HG03575 (cell line): ENCODE measurements around the gene ANTXRL.
"Not testable (repeated sequence)": the region's sequence is repeated elsewhere in the genome, so short reads cannot be mapped to it uniquely, and the experiment has no call there.

Source experiments
- ATAC-seq: cut with Tn5 transposase; IDR thresholded peaks from one replicate; pipeline ENCODE4 v1.9.1; 2021; ENCODE audit not compliant: unreplicated experiment, insufficient number of reproducible peaks, low FRiP score; ENCODE audit errors: extremely low read depth

Gene ANTXRL

GRCh38 chr10:46253076-46254006, 33.5 kb upstream of the ANTXRL start:
- no peak for ATAC-seq

GRCh38 chr10:46254007-46254383, 32.8 kb upstream of the ANTXRL start:
- ATAC-seq, result no peak

- no peak for ATAC-seq
These were observed 32.3 kb upstream of the ANTXRL start for GRCh38 chr10:46254467-46254866.

- not testable (repeated sequence) for ATAC-seq
These were observed 31.6 kb upstream of the ANTXRL start for GRCh38 chr10:46255210-46255609.

- no peak for ATAC-seq
These were observed 30.7 kb upstream of the ANTXRL start for GRCh38 chr10:46255801-46256747.

DNA sequence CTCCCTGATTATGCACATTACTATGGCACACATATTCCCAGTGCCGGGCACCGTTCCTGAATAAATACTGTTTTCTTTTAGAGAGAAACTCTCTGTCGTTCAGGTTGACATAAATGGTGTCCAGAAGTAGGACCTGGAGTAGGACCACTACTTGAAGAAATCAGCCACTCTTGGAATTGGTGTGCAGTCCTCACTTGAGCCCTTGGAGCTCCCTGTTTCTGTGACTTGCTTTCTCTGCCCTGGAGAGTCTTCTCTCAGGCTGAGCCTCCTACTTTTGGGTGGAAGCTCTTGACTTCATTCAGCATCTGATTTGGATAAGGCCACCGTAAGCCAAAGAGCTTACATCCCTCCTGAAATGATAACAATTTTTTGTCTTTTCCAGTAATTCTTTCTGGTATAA, 29.7 kb upstream of the ANTXRL start:
- no peak for ATAC-seq

DNA sequence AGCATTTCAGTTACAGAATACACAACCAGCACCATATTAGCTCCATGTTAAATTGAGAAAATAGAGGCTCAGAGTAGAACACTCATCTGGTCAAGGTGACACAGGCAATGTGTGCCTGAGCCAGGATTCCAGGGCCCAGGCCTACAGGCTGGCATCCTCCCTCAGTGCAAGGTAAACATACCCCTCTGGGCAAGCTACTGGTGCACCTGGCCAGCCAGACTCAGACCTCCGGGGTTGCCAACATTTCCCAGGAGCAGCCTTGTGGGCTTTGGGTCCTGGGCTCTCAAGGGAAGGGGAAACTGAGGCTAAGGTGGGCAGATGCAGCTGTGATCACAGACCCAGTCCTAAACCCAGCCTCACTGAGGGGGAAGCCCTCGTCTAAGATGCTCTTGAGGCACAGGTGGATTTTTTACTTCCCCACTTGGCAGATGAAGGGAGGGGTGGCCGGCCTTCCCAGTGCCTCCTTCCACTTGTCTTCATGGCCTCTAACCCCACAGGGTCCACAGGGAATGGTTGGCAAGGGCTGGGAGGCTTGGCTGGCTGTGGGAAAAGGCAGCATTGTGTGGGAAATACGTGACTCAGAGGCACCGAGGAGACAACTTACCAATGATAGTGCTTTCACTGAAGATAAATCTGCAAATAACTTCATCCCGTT, 23.8 kb upstream of the ANTXRL start:
- not testable (repeated sequence) for ATAC-seq

- no peak for ATAC-seq
These were observed 22.9 kb upstream of the ANTXRL start for GRCh38 chr10:46263831-46264268.

GRCh38 chr10:46264336-46264735, 22.5 kb upstream of the ANTXRL start:
- ATAC-seq, result no peak

DNA sequence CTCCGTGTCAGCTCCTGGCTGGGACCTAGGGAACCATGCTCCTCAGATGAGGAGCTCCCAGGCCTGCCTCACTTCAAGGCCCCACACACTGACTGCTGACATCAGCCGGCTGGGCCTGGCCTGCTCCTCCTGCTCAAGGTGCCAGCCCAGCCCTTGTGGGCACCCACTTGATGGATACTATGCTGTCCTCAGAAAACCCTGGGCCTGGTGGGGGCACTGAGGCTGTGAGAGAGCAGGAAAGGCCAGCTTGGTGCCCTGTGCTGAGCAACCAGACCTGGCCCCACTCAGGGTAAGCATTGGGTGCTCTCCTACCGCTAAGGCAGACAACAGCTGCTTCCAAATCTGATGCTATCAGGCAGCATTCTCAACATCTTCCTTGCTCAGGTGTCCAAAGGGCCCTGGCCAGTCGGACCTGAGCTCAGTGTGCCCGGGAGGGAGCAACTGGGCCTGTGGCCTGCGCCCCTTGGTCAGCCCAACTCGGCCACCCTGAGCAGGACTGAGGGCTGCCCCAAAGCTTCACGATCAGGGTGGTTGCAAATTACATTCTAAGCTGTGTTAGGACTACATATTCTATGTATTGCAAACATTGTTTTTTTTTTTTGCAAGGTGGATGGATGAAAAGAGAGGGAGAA, 21.9 kb upstream of the ANTXRL start:
- no peak for ATAC-seq

DNA sequence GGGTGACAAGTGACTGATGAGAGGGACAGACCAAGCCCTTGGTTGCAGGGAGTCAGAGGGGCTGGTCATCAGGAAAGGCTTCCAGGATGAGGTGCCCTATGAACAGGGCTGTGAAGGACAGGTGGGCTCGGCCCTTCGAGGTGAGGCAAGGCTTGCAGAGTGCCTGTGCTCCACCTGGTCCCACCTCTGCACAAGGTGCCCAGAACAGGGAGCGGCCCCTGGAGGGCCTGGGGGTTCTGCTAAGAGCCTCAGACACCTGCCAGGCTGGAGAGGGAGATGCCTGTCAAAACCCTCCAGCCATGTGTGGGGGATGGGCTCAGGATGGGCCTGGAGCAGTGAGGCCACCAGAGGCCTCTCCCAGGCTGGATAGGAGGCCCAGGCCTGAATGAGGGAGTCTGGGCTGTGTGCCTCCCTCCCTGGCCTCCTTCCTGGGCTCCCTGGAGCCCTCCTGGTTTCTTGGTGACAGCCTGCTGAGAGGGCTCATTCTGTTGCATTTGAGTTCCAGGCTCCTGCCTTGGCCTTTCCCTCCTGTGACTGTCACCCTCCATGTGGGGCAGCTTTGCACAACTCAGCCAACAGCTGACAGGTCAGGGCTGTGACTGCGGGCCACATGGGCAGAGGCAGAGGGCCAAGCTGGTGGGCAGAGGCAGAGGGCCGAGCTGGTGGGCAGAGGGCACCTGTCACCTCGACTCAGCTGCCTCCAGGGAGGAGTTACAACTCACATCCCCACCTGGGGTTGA, 21.1 kb upstream of the ANTXRL start:
- ATAC-seq, result not testable (repeated sequence)

DNA sequence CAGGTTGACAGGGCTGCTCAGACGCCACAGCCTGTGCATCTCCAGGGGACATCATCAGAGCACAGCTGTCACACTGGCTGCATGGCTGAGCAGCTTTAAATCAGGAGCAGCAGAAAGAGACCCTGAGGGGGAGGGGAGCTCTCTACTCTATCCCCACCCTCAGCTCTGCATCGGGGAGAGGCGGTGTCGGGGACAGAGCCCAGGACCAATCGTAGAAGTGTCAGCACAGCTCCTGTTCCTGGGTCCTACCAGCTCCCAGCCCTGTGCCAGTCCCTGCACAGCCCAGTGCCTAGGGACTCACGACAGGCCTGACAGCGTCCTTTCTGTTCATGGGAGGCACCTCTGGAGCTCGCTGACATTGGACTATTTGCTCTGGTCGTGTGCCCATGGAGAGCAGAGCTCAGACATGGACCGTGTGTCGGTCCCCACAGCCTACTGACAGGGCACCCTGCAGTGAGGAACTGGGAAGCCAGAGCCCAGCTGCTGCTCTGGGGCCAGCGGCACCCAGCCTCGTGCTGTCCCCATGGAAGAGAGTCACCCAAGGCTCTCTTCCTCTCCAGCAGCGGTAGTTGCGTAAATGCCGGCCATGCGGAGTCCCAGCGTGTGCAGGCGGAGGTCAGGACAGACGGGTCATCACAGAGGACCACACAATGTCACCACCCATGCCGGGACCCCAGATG, 20.4 kb upstream of the ANTXRL start:
- no peak for ATAC-seq

DNA sequence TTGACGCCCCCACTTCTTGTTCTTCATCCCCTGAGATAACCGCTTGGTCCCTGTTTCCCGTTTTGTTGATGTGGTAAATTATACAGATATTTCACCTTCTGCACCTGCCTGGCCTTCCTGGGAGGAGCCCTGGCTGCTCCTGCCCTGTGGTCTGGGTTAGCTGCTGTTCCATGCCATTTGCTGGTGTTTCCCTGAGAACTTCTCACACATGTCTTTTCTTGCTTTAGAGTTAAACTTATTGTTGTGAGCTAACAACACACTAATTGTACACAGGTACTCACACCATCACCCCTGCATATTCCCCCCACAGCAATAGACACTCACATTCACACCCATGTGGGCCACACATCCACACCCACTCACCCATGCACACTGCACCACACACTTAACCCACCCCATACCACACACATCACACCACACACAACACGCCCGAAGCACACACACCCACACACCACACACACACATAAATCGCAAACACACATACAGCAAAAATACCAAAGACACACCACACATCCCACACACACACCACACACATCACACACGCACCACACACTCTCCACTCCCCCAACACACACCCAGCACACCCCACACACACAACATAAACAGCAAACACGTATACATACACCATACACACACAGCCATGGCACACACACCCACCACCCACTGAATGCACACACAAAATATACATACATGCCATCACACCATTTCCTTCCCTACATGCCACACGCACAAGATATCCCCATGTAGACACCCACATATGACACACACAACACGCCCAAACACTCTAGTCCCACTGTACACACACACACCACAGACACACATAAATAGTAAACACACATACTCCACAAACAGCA, 19.4 kb upstream of the ANTXRL start:
- ATAC-seq, result no peak

- ATAC-seq, result no peak
These were observed 18.5 kb upstream of the ANTXRL start for GRCh38 chr10:46268076-46268881.

- not testable (repeated sequence) for ATAC-seq
These were observed 17.2 kb upstream of the ANTXRL start for GRCh38 chr10:46269554-46270053.
